BJ (cell line): ENCODE results near the gene PTPRG. TPM values are rescaled to one million over a fixed set of nuclear protein-coding genes. Genes with fewer than 3 reads are reported as not detected.

ENCODE experiments used
- CTCF ChIA-PET: fragments of 350-600 bp; formaldehyde crosslinking; extraction: SDS; loops from one replicate; lab custom pipeline; 2021; ENCODE audit warnings: antibody characterized with exemption, inconsistent platforms; lab: Yijun Ruan, JAX
- POLR2A ChIA-PET: fragments of 300-600 bp; sonication (Branson Sonifier 250); formaldehyde crosslinking; extraction: SDS; loops from one replicate; lab custom pipeline; 2021; ENCODE audit warnings: antibody characterized with exemption; lab: Charles Lee
- DNase-seq: peaks from one replicate; pipeline ENCODE4 v3.0.0-alpha.2; 2011; ENCODE audit warnings: low read depth
- H3K27me3 ChIP-seq: 2 replicates; pipeline ENCODE4 v1.6.0; 2011; ENCODE audit warnings: low read length; ENCODE audit not compliant: control insufficient read depth, insufficient read depth
- H3K36me3 ChIP-seq: 2 replicates; pipeline ENCODE4 v1.5.1; 2011; ENCODE audit warnings: low read length; ENCODE audit not compliant: control insufficient read depth, insufficient read depth
- H3K4me3 ChIP-seq: 2 replicates; pipeline ENCODE4 v1.5.1; 2011; ENCODE audit warnings: low read depth, mild to moderate bottlenecking, control low read depth, low read length
- polyA plus RNA-seq: library from polyadenylated mRNA; depleted of rRNA; stranded (reverse); fragments of >200 nt; gene quantifications from 2 replicates; pipeline ENCODE4 v1.2.3, GENCODE V29; 2011
- TF ChIP-seq, protein P1 (sequence below): IDR thresholded peaks from 2 replicates; pipeline ENCODE4 v1.5.1; 2011; ENCODE audit warnings: low read depth, mild to moderate bottlenecking, control low read depth, inconsistent platforms, low read length, moderate library complexity; ENCODE audit not compliant: insufficient read depth

PTPRG gene
- polyA plus RNA-seq, 1 experiment: 20.8 TPM

DNA sequence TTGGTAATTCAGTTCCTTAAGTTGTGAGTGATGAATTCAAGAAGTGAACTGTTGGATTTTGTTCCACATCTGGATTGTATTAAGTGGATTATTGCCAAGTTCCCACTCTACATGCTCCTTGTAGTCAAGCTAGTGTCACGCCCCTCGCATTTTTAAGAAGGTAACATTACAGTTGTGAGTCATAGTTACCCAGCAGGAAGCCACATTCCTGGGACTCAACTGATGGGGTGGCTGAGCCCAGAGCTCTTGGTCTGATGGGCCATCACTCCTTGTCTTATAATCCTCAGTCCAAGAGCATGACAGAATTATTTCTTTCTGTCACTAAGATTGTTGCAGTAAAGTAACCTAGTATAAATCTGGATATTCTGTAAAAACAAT lies 102.7 kb downstream of the PTPRG start:
- peak; percentile 96 for DNase-seq
- ChIA-PET POLR2A (no interaction called here), CTCF (interaction anchor here (0.6 to 1.4 kb wide), 3 partner anchors 10 to 34 kb away, joined by 3 read pairs; no protein-coding TSS in a partner anchor)
- Histone ChIP-seq H3K27me3 (no peaks in the 10 kb centered on the region), H3K36me3 (no peaks in the 10 kb centered on the region), H3K4me3 (peak overlapping the region; percentile 38)
- TF ChIP-seq, protein P1, sequence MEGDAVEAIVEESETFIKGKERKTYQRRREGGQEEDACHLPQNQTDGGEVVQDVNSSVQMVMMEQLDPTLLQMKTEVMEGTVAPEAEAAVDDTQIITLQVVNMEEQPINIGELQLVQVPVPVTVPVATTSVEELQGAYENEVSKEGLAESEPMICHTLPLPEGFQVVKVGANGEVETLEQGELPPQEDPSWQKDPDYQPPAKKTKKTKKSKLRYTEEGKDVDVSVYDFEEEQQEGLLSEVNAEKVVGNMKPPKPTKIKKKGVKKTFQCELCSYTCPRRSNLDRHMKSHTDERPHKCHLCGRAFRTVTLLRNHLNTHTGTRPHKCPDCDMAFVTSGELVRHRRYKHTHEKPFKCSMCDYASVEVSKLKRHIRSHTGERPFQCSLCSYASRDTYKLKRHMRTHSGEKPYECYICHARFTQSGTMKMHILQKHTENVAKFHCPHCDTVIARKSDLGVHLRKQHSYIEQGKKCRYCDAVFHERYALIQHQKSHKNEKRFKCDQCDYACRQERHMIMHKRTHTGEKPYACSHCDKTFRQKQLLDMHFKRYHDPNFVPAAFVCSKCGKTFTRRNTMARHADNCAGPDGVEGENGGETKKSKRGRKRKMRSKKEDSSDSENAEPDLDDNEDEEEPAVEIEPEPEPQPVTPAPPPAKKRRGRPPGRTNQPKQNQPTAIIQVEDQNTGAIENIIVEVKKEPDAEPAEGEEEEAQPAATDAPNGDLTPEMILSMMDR: no peak

DNA sequence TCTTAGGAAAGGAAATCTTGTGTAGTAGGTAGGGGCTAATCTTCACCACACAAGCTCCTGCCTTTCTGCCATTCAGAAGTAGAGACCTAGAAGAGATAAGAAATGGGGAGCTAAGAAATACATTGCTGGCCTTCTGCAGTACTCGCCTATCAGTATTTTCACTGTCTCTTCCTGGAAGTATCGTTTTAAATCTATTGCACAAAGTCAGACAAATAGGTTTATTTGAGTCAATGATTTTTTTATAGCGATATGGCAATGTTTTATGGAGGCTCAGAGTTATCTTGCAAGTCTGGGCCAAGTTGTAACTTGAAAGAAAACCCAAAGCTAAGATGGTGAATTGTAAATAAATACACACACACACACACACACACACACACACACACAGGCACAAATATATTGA lies 103.8 kb downstream of the PTPRG start:
- ChIA-PET CTCF (interaction anchor here (1.5 kb wide), 1 partner anchor 101 kb away, joined by 6 read pairs; no protein-coding TSS in a partner anchor), POLR2A (no interaction called here)
- TF ChIP-seq, protein P1: no peak
- DNase-seq: no peak
- no peak overlapping the region for H3K4me3 ChIP-seq
- no peaks in the 10 kb centered on the region for H3K27me3 ChIP-seq
- H3K36me3 ChIP-seq: no peaks in the 10 kb centered on the region

DNA sequence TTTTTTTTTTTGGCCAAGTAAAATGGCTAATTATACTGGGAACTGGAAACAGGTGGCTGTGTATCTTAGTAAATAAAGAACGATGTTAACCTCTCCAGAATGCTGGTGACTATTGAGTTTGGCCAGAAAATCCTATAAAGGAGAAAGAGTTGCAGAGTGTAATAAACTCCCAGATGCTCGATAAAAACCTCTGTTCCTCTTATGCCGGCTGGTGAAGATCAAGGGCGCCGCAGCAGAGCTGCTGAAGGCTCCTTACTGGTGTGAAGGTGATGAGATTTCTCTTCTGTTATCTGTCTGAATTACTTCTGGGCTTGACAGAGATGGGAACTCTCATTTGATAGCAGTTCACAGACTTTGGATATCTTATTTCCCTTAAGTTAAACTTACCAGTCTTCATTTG lies 104.6 kb downstream of the PTPRG start:
- ChIA-PET POLR2A (no interaction called here), CTCF (interaction anchor here (1.5 kb wide), 1 partner anchor 102 kb away, joined by 6 read pairs; no protein-coding TSS in a partner anchor)
- no peak for DNase-seq
- no peaks in the 10 kb centered on the region for H3K36me3 ChIP-seq
- TF ChIP-seq, protein P1: no peak
- no peak overlapping the region for H3K4me3 ChIP-seq
- no peaks in the 10 kb centered on the region for H3K27me3 ChIP-seq

DNA sequence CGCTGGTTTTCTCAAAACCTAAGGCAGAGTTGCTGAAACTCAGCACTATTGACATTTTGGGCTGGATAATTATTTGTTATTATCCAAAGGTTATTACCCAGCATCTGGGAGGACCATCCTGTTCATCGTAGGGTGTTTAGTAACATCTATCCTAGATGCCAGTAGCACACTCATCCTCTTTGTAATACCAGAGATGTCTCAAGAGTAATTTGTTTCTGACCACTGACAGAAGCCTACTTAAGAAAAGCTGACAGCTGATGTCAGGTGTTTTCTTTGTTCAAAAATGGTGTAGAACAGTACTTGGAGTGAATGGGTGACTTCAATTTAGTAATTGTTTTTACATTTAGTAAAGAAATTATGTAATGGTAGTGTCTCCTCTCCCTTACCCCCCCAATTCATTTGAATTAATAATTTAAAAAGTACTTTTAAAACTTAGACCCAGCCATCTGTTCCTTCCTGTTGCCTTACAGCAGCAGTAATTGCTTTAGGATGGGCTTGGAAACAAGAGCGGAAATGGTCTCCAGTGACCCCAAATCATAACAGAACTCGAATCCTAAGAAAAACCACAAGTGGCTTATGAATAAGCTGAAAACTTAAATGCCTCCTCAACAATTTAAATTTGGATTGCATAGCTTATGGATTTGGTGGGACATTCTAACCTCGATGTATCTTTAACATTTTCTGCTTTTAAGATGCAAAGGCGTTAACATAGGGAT lies 105.4 kb downstream of the PTPRG start:
- CTCF ChIA-PET: interaction anchor here (0.9 kb wide), 1 partner anchor 102 kb away, joined by 4 read pairs; no protein-coding TSS in a partner anchor
- DNase-seq: no peak
- H3K4me3 ChIP-seq: no peak overlapping the region
- H3K36me3 ChIP-seq: no peaks in the 10 kb centered on the region
- TF ChIP-seq, protein P1: no peak
- POLR2A ChIA-PET: no interaction called here
- no peaks in the 10 kb centered on the region for H3K27me3 ChIP-seq

DNA sequence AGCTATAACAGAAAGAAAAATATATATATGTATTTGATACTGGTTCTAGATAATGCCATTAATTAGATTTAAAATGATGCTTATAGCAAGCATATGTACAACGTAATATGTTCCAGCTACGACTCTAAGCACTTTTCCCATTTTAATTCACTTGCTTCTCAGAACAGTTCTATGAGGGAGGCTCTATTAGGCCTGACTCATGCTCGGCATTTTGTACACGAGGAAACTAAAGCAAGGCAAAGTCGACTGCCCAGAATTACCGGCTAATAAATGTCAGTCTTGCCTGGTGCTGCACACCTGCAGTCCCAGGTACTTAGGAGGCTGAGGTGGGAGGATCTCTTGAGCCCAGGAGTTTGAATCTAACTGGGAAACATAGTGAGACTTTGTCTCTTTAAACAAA lies 106.0 kb downstream of the PTPRG start:
- H3K27me3 ChIP-seq: no peaks in the 10 kb centered on the region
- CTCF ChIA-PET: interaction anchor here (0.9 kb wide), 1 partner anchor 103 kb away, joined by 4 read pairs; no protein-coding TSS in a partner anchor
- POLR2A ChIA-PET: no interaction called here

More for the DNA sequence above, 106.0 kb downstream of the PTPRG start:
- Histone ChIP-seq H3K36me3 (no peaks in the 10 kb centered on the region), H3K4me3 (no peak overlapping the region)
- no peak for DNase-seq
- TF ChIP-seq, protein P1: no peak
